Chondrocyte (in vitro differentiated cells): ENCODE data around the gene SBF2. TPM values are rescaled to one million over a fixed set of nuclear protein-coding genes. Genes with fewer than 3 reads are reported as not detected.

ENCODE experiments used
- DNase-seq: peaks from one replicate; pipeline ENCODE4 v3.0.0; 2021; ENCODE audit warnings: mixed read lengths, low spot score
- H3K27ac Mint-ChIP-seq: one replicate; pipeline ENCODE4 v1.8.0; 2021; ENCODE audit warnings: mild to moderate bottlenecking, moderate library complexity, mixed read lengths; ENCODE audit not compliant: unreplicated experiment
- H3K27me3 Mint-ChIP-seq: 2 replicates; pipeline ENCODE4 v1.8.0; 2021; ENCODE audit warnings: low read depth, mixed read lengths
- H3K36me3 Mint-ChIP-seq: 2 replicates; pipeline ENCODE4 v1.8.0; 2021; ENCODE audit warnings: low read depth, mixed read lengths
- H3K4me1 Mint-ChIP-seq: 2 replicates; pipeline ENCODE4 v1.8.0; 2021; ENCODE audit warnings: low read depth, mild to moderate bottlenecking, mixed read lengths
- H3K4me3 Mint-ChIP-seq: one replicate; pipeline ENCODE4 v1.8.0; 2021; ENCODE audit warnings: mild to moderate bottlenecking, moderate library complexity, mixed read lengths; ENCODE audit not compliant: unreplicated experiment
- H3K9me3 Mint-ChIP-seq: 2 replicates; pipeline ENCODE4 v1.8.0; 2021; ENCODE audit warnings: low read depth, mixed read lengths
- total RNA-seq: library from RNA; stranded (reverse); gene quantifications from 3 replicates; pipeline ENCODE4 v1.2.1, GENCODE V29; 2021
- TF ChIP-seq, protein P1 (sequence below): fragments of 200-600 bp; sonication (generic); IDR thresholded peaks from 2 replicates; pipeline ENCODE4 v1.5.0; 2021; ENCODE audit warnings: antibody characterized with exemption, mild to moderate bottlenecking, moderate library complexity

The SBF2 gene
- total RNA-seq, 1 donor from 2014 or later, result 44.5 TPM

DNA sequence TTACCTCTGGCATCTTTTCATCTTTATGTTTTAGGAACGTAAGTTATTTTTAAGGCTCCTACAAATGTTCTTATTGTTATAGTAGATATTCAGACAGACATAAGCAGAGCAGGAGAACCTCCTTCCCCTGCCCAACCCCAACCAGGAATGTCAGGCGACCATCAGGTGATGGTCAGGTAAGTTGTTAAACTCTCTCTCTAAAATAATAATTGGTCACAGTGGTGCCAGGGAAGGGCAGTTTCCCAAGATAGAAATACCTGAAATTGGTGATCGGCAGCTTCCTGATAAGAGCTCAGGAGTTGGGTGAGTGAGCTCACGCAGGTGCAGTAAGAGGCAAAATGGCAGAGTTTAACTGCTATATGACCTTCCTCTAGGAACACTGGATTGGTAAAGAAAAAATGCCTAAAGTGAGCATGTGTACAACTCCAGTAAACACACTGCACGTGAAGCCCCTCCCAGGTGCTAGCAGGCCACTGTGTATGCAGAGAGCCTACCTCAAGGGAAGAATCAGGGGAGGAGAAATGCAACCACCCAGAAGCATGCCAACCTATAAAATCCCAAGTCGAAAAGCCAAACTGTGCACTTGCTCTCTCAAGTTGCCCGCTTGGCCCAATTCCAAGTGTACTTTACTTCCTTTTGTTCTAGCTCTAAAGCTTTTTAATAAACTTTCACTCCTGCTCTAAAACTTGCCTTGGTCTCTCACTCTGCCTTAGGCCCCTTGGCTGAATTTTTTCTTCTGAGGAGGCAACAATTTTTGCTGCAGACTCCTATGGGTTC is 273.9 kb downstream of the SBF2 start:
- Mint-ChIP-seq H3K36me3 (peaks cover 3% of the 10 kb centered on the region), H3K9me3 (peaks cover 3% of the 10 kb centered on the region), H3K27me3 (no peaks in the 10 kb centered on the region), H3K4me3 (no peak overlapping the region), H3K4me1 (peaks cover 38% of the 10 kb centered on the region), H3K27ac (no peak overlapping the region)
- DNase-seq, result no peak
- TF ChIP-seq, protein P1, sequence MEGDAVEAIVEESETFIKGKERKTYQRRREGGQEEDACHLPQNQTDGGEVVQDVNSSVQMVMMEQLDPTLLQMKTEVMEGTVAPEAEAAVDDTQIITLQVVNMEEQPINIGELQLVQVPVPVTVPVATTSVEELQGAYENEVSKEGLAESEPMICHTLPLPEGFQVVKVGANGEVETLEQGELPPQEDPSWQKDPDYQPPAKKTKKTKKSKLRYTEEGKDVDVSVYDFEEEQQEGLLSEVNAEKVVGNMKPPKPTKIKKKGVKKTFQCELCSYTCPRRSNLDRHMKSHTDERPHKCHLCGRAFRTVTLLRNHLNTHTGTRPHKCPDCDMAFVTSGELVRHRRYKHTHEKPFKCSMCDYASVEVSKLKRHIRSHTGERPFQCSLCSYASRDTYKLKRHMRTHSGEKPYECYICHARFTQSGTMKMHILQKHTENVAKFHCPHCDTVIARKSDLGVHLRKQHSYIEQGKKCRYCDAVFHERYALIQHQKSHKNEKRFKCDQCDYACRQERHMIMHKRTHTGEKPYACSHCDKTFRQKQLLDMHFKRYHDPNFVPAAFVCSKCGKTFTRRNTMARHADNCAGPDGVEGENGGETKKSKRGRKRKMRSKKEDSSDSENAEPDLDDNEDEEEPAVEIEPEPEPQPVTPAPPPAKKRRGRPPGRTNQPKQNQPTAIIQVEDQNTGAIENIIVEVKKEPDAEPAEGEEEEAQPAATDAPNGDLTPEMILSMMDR, result no peak

DNA sequence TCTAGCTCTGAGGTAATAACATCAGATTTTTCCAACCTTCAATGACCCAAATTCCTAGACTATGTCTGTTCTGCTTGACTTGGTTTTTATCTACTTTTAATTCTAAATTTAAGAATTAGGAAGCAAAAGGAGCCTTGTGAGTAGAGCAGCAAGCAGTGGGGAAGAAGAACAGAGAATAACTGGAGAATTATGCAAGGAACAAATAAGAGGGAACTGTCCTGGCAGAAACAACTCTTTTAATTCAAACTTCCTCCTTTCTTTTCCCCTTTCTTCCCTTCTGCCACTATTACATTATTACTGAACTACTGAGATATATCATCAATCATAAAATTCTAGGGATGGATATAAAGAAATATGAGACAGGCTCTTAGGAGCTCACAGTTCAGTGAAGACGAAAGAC is 276.1 kb downstream of the SBF2 start:
- DNase-seq, result no peak
- H3K27me3 Mint-ChIP-seq, result no peaks in the 10 kb centered on the region
- TF ChIP-seq, protein P1, result no peak
- H3K9me3 Mint-ChIP-seq, result no peaks in the 10 kb centered on the region
- peaks cover 34% of the 10 kb centered on the region for H3K4me1 Mint-ChIP-seq
- peaks cover 4% of the 10 kb centered on the region for H3K36me3 Mint-ChIP-seq
- no peak overlapping the region for H3K4me3 Mint-ChIP-seq
- H3K27ac Mint-ChIP-seq, result no peak overlapping the region

DNA sequence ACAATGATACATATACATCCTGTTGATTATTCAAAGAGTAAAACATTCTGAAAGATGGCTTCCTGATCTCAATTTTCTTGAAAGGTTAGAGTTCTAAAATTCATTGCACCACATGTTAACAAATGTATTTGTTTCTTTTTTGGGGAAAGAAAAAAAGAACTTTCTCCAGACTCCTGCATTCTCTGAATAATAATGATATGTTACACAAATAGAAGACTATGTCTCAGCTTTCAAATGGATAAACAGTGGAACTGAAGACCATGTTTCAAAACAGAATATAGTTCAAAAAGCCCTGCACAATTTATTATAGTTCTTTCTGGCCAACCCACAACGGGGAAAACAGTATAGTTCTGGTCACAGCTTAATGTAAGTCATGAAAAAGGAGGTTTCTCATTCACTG is 277.0 kb downstream of the SBF2 start:
- TF ChIP-seq, protein P1, result no peak
- H3K27me3 Mint-ChIP-seq, result no peaks in the 10 kb centered on the region
- H3K9me3 Mint-ChIP-seq, result peaks cover 2% of the 10 kb centered on the region
- peaks cover 4% of the 10 kb centered on the region for H3K36me3 Mint-ChIP-seq
- DNase-seq, result no peak
- no peak overlapping the region for H3K27ac Mint-ChIP-seq
- peaks cover 29% of the 10 kb centered on the region for H3K4me1 Mint-ChIP-seq
- no peak overlapping the region for H3K4me3 Mint-ChIP-seq

DNA sequence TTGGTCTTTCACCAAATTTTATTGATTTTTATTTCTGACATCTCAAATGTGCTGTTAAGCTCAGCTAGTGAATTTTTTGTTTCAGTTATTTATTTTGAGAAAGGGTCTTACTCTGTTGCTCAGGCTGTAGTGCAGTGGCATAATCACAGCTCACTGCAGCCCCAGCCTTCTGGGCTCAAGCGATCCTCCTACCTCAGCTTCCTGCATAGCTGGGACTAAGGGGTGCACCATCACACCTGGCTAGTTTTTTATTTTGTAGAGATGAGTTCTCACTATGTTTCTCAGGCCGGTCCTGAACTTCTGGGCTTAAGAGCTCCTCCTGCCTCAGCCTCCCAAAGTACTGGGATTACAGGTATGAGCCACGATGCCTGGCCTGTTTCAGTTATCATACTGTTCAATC is 282.0 kb downstream of the SBF2 start:
- no peak for DNase-seq
- no peak overlapping the region for H3K4me3 Mint-ChIP-seq
- TF ChIP-seq, protein P1, result no peak
- peaks cover 28% of the 10 kb centered on the region for H3K9me3 Mint-ChIP-seq
- no peak overlapping the region for H3K27ac Mint-ChIP-seq
- H3K27me3 Mint-ChIP-seq, result no peaks in the 10 kb centered on the region
- H3K36me3 Mint-ChIP-seq, result peaks cover 19% of the 10 kb centered on the region
- H3K4me1 Mint-ChIP-seq, result peaks cover 6% of the 10 kb centered on the region

DNA sequence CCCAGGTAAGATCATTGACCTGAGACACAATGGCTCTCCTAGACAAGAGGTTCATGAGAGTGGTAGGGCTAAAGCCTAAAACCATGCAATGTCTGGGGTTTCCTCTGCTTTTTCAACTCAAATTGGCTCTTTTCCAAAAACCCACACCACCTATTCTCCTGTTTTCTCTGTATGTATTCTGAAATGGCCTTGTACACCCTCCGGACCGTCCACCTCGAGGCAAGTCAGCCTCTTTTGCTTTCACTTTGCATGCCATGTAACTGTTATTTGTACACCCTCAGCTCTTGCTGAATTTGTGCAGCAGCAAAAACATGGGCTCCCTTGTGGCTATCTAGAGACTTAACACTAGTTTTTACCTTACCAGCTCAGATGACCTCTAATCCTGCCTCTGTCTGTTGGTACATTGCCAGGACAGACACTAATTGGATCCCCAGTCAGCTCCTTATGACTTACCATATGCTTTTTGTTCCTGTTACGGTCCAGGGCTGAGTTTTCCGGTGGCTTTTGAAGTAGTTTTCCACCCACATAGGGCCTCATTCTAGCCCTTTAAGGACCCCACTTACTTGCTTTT is 288.0 kb downstream of the SBF2 start:
- Mint-ChIP-seq H3K4me1 (peaks cover 20% of the 10 kb centered on the region), H3K4me3 (no peak overlapping the region), H3K27ac (no peak overlapping the region), H3K9me3 (peaks cover 26% of the 10 kb centered on the region), H3K27me3 (no peaks in the 10 kb centered on the region), H3K36me3 (peaks cover 17% of the 10 kb centered on the region)
- DNase-seq, result no peak
- TF ChIP-seq, protein P1, result no peak
